H1 (cell line): ENCODE results near the gene KXD1. TPM values are rescaled to one million over a fixed set of nuclear protein-coding genes. Genes with fewer than 3 reads are reported as not detected.
A peak's percentile ranks its signal among the peaks of the same experiment; 100 is the strongest.

Experiments
- ASH2L ChIP-seq: fragments of 200-600, 300-600 bp; sonication (generic); IDR thresholded peaks from one replicate; pipeline ENCODE4 v1.7.1; 2017; ENCODE audit warnings: low read length
- CBX5 ChIP-seq: fragments of 300-800, 300-1000 bp; sonication (generic); IDR thresholded peaks from 2 replicates; pipeline ENCODE4 v1.7.1; 2016; ENCODE audit warnings: antibody characterized with exemption, low read length, low read depth
- CEBPB ChIP-seq: IDR thresholded peaks from 2 replicates; pipeline ENCODE4 v1.6.1; 2012; ENCODE audit warnings: low read depth, low read length
- CREB1 ChIP-seq: IDR thresholded peaks from 2 replicates; pipeline ENCODE4 v1.6.1; 2012; ENCODE audit warnings: inconsistent platforms
- EGR1 ChIP-seq: IDR thresholded peaks from 2 replicates; pipeline ENCODE4 v1.6.1; 2011; ENCODE audit warnings: low read depth, low read length, borderline replicate concordance
- EP300 ChIP-seq, 2 experiments: IDR thresholded peaks; 1 replicate in 1 of 2; 2 replicates in 1 of 2; pipeline ENCODE4 v1.6.1; 2011 to 2012; ENCODE audit warnings: low read depth in 2 of 2, low read length in 2 of 2, mild to moderate bottlenecking in 2 of 2, borderline replicate concordance in 1 of 2, inconsistent platforms in 1 of 2, moderate library complexity in 1 of 2
- EZH2 ChIP-seq: fragments of 200-600 bp; sonication (generic); IDR thresholded peaks from 2 replicates; pipeline ENCODE4 v1.7.1; 2012; ENCODE audit warnings: low read depth, mild to moderate bottlenecking, moderate library complexity, low read length, inconsistent platforms; ENCODE audit not compliant: severe bottlenecking
- HDAC6 ChIP-seq: IDR thresholded peaks from one replicate; pipeline ENCODE4 v1.7.1; 2012; ENCODE audit warnings: low read depth, mild to moderate bottlenecking, inconsistent platforms, low read length, moderate library complexity
- JUND ChIP-seq: IDR thresholded peaks from 2 replicates; pipeline ENCODE4 v1.6.1; 2011; ENCODE audit warnings: mild to moderate bottlenecking, improper control_type of control experiment, low read length
- KDM5A ChIP-seq: fragments of 200-600 bp; IDR thresholded peaks from 2 replicates; pipeline ENCODE4 v1.7.1; 2012; ENCODE audit warnings: mild to moderate bottlenecking, low read length, inconsistent platforms, mixed read lengths
- NANOG ChIP-seq: IDR thresholded peaks from 2 replicates; pipeline ENCODE4 v1.6.1; 2011; ENCODE audit warnings: low read length, low read depth, mild to moderate bottlenecking, inconsistent platforms; ENCODE audit not compliant: insufficient read depth, poor library complexity, severe bottlenecking
- PHF8 ChIP-seq: fragments of 200-600 bp; sonication (generic); conservative IDR thresholded peaks from 2 replicates; pipeline ENCODE4 v1.7.1; 2012; ENCODE audit warnings: low read depth, mild to moderate bottlenecking, inconsistent platforms, low read length, moderate library complexity
- POLR2AphosphoS5 ChIP-seq: IDR thresholded peaks from 2 replicates; pipeline ENCODE4 v1.6.1; 2011; ENCODE audit warnings: low read depth, low read length
- RAD21 ChIP-seq, 2 experiments: IDR thresholded peaks in 1 of 2; conservative IDR thresholded peaks in 1 of 2; 2 replicates each; pipeline ENCODE4 v1.6.1; 2011; ENCODE audit warnings: low read depth in 2 of 2, low read length in 2 of 2, improper control_type of control experiment in 1 of 2, inconsistent platforms in 1 of 2, mild to moderate bottlenecking in 1 of 2, moderate library complexity in 1 of 2
- RXRA ChIP-seq: IDR thresholded peaks from 2 replicates; pipeline ENCODE4 v1.6.1; 2011; ENCODE audit warnings: low read depth, mild to moderate bottlenecking, low read length, moderate library complexity; ENCODE audit not compliant: insufficient read depth
- SIRT6 ChIP-seq: IDR thresholded peaks from one replicate; pipeline ENCODE4 v1.7.1; 2012; ENCODE audit warnings: low read length, inconsistent platforms
- SRF ChIP-seq: IDR thresholded peaks from 2 replicates; pipeline ENCODE4 v1.6.1; 2011; ENCODE audit warnings: mild to moderate bottlenecking, low read depth, low read length, moderate library complexity
- TAF7 ChIP-seq: optimal IDR thresholded peaks from 2 replicates; pipeline ENCODE3; 2011; ENCODE audit warnings: low read depth, mild to moderate bottlenecking, inconsistent platforms, low read length, moderate library complexity, borderline replicate concordance
- TBP ChIP-seq: IDR thresholded peaks from 2 replicates; pipeline ENCODE4 v1.6.1; 2011; ENCODE audit warnings: low read depth, low read length, improper control_type of control experiment
- YY1 ChIP-seq: IDR thresholded peaks from 2 replicates; pipeline ENCODE4 v1.6.1; 2011; ENCODE audit warnings: low read depth, mild to moderate bottlenecking, low read length
- polyA plus RNA-seq, 7 experiments: library from polyadenylated mRNA; depleted of rRNA in 3 of 7; stranded (reverse) in 5 of 7; unstranded in 2 of 7; fragments of >200 nt in 5 of 7; fragments of 200-250 nt in 2 of 7; gene quantifications; 1 replicate in 5 of 7; 2 replicates in 1 of 7; 4 replicates in 1 of 7; pipeline versions ENCODE4 v1.2.1 to v1.2.3, GENCODE V29; 2011 to 2013; ENCODE audit warnings: missing spikeins in 2 of 7, mixed read lengths in 2 of 7
- total RNA-seq: library from RNA; stranded (reverse); fragmentation: NEBNext Ultra II Directional; extraction: Animal tissue kit (Norgen Biotek cat#: 25700); gene quantifications from 2 replicates; pipeline ENCODE4 v1.2.1, GENCODE V29; 2021
- TF ChIP-seq, protein P1 (sequence below): IDR thresholded peaks from 2 replicates; pipeline ENCODE4 v1.6.1; 2012; ENCODE audit warnings: inconsistent platforms
- TF ChIP-seq, protein P2 (sequence below), 3 experiments: IDR thresholded peaks; 1 replicate in 2 of 3; 2 replicates in 1 of 3; pipeline versions ENCODE4 v1.5.1 to v1.6.1; 2011; ENCODE audit warnings: low read length in 3 of 3, mild to moderate bottlenecking in 3 of 3, inconsistent platforms in 2 of 3, low read depth in 1 of 3, moderate library complexity in 1 of 3; ENCODE audit not compliant: insufficient read depth in 1 of 3; ENCODE audit errors: control extremely low read depth in 1 of 3

Gene KXD1
- total and polyA plus RNA-seq, 2 of the 8 experiments (the other 6 are each of a cell fraction or from before 2014, with no cell fraction given) = 115 to 267 TPM

DNA sequence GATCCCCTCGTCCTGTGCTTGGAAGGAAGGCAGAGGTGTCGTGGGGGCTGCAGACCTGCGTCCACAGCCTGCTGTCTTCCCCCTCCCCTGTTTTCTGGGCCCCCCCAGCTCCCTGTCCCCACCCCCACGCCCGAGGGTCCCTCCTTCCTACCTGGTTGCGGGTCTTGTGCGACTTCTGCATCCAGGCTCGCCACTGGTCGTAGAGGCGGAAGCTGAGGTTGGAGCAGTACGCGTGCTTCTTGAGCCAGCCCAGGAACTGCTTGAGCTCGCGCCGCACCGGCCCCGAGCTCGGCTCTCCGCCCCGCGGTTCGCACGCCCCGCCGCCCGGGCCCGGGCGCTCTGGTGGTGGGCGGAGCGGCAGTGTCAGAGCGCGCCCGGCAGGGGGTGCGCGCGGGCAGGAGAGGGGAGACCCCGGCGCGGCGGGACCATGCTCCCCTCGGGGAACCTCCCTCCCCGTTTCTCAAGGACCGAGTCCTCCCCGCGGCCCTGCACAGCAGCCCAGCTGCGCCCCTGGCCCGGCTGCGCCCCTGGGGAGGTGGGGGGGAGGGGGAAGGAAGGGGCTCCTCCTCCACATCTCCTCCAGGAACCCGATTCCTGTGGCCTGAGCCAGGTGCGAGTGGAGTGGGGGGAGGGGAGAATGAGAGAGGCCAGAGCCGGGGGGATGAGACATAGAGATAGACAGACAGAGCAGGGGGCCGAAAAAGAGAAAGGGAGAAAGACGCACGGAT lies 36.6 kb downstream of the KXD1 start (continued):
- TF ChIP-seq KDM5A (no peak), EP300 (IDR thresholded peaks at IDR 0.05; ENCODE audit: borderline replicate concordance in 1 of 2, low read depth in 2 of 2, low read length in 2 of 2) (no peak; a peak in 1 of 3 replicates), RAD21 (IDR thresholded peaks at IDR 0.05 in 1 of 2, conservative IDR thresholded peaks at IDR 0.05 in 1 of 2; ENCODE audit: low read depth in 2 of 2, low read length in 2 of 2) (peak; percentile 56 to 74; a peak in 3 of 4 replicates), RXRA (no peak), EGR1 (peak; percentile 56; the same call in 1 of the 2 replicates), CBX5 (no peak), POLR2AphosphoS5 (no peak; the same call in none of the 2 replicates), HDAC6 (no peak), YY1 (peak; percentile 25; the same call in 1 of the 2 replicates), CEBPB (no peak), SRF (no peak), SIRT6 (no peak), TAF7 (peak; percentile 59), PHF8 (0 out of 2 replicates have a peak, but pooled peaks have one; percentile 46), JUND (no peak), EZH2 (no peak), NANOG (no peak), CREB1 (no peak), TBP (peak; percentile 81; the same call in 1 of the 2 replicates), ASH2L (peak; percentile 51)
- TF ChIP-seq, protein P1, sequence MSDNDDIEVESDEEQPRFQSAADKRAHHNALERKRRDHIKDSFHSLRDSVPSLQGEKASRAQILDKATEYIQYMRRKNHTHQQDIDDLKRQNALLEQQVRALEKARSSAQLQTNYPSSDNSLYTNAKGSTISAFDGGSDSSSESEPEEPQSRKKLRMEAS = peak; percentile 8
- TF ChIP-seq, protein P2, sequence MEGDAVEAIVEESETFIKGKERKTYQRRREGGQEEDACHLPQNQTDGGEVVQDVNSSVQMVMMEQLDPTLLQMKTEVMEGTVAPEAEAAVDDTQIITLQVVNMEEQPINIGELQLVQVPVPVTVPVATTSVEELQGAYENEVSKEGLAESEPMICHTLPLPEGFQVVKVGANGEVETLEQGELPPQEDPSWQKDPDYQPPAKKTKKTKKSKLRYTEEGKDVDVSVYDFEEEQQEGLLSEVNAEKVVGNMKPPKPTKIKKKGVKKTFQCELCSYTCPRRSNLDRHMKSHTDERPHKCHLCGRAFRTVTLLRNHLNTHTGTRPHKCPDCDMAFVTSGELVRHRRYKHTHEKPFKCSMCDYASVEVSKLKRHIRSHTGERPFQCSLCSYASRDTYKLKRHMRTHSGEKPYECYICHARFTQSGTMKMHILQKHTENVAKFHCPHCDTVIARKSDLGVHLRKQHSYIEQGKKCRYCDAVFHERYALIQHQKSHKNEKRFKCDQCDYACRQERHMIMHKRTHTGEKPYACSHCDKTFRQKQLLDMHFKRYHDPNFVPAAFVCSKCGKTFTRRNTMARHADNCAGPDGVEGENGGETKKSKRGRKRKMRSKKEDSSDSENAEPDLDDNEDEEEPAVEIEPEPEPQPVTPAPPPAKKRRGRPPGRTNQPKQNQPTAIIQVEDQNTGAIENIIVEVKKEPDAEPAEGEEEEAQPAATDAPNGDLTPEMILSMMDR (IDR thresholded peaks at IDR 0.05; ENCODE audit: control extremely low read depth in 1 of 3, insufficient read depth in 1 of 3, low read depth in 1 of 3, low read length in 3 of 3) = peak; percentile 63 to 83 (median 66)
